ENCODE data around the gene CHST4.
"Not testable (repeated sequence)": the region's sequence is repeated elsewhere in the genome, so short reads cannot be mapped to it uniquely, and the experiment has no call there.

CHST4 gene

DNA sequence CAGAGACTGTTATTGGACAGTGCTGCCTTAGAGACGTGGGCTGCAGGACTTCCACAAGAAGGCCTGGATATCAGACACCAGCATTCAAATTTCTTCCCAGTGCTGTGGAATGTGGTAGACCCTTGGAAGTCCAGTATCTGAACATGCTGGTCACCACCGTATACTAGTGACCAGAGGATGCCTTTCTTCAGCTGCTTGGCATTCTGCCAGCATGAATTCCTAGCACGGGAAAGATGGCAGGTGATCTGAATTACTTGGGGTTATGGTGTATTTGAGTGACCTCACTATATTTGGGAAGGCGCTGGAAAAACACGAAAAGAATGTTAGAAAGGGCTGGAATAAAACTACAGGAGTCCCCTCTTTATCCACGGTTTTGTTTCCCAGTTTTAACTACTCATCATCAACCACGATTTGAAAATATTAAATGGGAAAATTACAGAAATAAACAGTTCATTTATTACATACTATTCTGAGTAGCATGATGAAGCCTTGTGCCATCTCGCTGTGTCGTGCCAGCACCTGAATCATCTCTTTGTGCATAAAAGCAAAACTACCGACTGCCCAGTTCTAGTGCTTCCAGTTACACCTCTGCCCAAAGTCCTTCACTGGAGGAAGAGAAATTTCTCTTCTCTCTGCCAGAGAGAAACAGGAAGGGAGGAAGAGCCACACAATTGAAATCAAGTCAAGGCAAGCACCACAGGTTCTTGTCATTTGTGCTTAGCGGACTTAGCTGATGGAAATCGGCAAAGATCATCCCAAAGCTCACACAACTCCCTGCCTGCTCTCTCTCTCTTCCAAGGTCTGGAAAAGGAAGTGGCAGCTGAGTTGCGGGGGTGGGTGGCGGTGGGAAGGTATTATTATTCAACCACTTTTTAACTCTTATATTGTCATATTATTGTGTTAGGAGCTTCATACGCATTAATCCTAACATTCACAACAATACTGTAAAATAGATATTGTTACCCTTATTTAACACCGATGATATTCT, 1.4 kb upstream of the CHST4 start:
- no peak for DNase-seq

DNA sequence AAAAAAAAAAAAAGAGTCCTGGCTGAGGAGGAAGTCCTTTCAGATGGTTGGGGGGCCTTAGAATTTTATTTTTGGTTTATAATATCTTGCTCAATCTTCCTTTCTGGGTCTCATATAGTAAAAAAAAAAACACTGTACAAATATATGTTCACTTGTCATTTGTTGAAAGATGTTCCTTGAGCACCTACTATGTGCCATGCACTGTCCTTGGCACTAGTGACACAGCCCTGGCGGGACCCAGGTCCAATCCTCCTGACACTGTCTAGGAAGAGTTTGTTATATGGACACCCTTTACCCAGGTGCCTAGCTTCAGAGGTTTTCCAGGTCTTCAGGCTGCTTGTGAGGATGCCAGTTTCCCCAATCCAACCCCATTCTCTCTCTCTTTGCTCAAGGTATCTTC, 2.0 kb downstream of the CHST4 start:
- no peak for DNase-seq

DNA sequence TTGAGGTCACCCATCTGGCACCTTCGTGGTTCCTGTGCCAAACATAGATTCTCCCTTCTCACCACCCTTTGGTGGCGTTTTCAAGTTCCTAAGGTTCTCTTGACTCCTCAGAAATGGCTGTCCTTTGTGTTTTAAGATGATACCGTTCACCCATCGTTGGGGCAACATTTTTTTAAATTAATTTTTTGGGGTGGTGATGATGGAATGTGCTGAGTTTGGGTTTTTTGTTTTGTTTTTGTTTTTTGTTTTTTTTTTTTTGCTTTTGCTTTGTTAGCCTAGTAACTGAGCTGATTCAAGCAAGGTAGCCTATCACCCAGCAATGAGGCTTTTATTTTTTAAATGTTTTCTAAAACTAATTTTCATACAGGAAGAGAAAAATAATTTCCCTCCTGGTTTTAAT, 2.6 kb downstream of the CHST4 start:
- DNase-seq, result no peak

DNA sequence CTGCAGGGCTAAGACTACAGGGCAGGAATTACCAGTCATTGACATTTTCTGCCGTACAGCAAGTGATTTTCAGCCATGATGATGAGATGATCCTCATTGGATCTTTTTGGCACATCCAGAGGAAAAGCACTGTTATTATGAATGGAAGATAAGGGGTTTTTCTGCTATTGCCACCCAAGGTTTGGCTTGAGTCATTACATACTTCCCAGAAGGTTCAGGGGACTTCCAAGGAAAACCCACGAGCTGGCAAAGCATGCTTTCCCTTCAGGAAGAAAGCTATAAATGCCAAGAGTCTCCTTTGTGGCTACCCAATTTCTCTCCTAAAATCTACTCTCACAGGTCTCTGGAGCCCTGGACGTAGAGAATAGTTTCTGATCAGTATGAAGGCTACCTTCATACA, 6.1 kb downstream of the CHST4 start:
- DNase-seq, result no peak

DNA sequence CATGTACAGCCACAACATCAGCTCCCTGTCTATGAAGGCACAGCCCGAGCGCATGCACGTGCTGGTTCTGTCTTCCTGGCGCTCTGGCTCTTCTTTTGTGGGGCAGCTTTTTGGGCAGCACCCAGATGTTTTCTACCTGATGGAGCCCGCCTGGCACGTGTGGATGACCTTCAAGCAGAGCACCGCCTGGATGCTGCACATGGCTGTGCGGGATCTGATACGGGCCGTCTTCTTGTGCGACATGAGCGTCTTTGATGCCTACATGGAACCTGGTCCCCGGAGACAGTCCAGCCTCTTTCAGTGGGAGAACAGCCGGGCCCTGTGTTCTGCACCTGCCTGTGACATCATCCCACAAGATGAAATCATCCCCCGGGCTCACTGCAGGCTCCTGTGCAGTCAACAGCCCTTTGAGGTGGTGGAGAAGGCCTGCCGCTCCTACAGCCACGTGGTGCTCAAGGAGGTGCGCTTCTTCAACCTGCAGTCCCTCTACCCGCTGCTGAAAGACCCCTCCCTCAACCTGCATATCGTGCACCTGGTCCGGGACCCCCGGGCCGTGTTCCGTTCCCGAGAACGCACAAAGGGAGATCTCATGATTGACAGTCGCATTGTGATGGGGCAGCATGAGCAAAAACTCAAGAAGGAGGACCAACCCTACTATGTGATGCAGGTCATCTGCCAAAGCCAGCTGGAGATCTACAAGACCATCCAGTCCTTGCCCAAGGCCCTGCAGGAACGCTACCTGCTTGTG, 10.7 kb downstream of the CHST4 start:
- no peak for DNase-seq

DNA sequence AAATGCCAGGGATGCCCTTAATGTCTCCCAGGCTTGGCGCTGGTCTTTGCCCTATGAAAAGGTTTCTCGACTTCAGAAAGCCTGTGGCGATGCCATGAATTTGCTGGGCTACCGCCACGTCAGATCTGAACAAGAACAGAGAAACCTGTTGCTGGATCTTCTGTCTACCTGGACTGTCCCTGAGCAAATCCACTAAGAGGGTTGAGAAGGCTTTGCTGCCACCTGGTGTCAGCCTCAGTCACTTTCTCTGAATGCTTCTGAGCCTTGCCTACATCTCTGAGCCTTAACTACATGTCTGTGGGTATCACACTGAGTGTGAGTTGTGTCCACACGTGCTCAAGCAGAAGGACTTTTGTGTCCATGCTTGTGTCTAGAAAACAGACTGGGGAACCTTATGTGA, 11.4 kb downstream of the CHST4 start:
- peak in 1 of 2 experiments; percentile 36 for DNase-seq

DNA sequence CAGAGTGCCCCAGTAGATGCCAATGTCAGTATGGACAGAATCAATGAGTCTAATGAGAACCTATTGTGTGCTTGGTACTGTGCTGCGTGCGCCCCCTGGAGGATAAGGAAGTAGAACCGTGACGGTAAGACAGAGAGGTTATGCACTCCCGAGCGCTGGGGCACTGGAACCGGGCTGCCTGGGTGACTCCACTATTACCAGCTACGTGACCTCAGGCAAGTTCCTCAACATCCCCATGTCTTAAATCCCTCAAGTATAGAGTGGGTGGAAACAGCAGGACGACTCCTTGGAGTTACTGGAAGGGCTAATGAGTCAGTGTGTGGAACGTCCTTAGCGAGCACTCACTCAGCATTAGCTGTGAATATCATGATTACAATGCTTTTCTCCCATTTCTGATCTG, 16.2 kb downstream of the CHST4 start:
- DNase-seq, result peak in 1 of 2 experiments; percentile 3

DNA sequence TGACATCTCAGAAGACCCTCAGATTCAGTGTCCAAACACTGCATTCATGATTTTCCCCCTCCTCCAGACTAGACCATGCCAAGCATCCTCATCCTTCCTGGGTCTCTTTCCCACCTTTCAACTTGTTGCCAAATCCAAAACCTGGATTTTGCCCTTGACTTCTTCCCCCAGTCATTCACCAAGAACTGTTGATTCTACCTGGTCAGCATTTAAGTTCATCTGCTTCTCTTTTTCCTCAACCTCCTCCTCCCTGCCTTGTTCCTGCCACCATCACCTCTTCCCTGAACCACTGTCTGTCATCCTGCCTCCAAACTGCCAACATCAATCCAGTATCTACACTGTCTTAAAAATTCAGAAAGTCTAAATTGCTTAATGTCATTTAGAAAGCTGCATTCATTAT, 20.9 kb downstream of the CHST4 start:
- no peak for DNase-seq

DNA sequence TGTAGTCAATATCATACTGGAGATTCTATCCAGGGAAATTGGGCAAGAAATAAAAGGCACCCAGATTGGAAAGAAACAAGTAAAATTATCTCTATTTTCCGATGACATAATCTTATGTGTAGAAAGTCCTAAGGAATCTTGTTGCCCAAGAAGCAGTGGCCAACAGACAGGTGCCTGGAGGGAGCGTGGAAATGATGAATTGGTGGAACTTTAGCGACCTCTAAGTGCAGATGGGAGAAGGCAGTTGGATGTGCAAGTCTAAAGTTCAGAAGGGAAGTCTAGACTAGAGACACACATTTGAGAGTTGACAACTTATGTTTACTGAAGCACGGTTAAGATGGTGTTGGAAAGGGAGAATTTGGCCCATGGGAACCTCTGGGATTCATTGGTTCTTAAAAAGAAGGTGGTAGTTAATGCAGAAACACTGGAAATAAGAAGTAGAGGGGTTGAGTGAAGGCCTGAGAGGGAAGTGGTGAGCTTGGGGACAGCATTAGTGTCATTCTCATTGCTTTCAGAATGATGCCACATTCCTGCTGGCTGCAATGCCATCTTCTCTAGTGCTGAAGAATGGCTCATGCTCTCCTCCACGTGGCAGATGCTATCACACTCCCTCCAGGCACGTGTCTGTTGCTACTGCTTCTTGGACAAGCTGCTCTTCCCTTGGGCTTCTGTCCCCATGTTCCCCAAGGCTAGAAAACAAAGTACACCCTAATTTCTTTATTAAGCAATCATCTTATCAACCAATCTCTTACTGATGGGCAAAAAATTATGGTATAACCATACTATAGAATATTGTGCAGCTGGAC, 26.7 kb downstream of the CHST4 start:
- no peak for DNase-seq

DNA sequence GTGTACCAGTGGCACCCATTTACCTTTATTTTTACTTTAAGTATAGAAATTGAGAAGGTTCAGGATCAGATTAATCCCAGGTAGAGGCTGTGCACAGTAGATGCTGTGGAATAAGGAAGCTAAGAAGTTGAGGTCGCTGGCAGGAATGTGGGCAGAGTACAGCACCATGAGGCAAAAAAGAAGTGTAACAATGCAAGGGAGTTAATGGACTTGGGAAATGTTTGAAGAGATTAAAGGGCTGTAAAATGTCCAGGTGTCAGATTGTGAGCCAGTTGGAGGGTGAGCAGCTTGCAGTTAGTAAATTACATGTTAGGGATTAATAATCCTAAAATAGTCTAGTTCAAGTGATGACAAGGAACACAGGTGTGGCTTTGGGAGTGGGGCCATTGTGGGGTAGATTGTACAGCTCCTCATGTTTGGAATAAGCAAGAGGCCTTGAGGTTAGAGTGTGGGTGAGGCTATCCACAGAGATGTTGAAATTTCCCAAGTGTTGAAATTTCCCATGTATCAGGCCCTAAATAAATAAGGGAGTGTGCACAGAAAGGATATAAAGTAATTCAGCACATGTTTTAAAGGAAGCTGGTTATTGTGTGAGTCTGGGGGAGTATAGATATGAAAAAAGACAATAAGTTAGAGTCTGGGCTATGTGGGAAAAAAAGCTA, 29.1 kb downstream of the CHST4 start:
- no peak for DNase-seq

DNA sequence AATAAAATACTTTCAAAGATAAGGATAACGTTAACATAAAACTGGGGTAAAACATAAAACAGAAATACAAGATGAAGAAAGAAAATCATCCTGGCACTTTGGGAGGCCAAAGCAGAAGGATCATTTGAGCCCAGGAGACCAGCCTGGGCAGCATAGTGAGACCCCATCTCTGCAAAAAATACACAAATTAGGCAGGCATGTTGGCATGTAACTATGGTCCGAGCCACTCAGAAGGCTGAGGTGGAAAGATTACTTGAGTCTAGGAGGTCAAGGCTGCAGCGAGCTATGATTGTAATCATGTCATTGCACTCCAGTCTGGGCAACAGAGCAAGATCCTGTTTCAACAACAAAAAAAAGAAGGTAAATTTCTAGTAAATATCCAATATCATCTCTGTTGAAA, 31.1 kb downstream of the CHST4 start:
- no peak for DNase-seq

DNA sequence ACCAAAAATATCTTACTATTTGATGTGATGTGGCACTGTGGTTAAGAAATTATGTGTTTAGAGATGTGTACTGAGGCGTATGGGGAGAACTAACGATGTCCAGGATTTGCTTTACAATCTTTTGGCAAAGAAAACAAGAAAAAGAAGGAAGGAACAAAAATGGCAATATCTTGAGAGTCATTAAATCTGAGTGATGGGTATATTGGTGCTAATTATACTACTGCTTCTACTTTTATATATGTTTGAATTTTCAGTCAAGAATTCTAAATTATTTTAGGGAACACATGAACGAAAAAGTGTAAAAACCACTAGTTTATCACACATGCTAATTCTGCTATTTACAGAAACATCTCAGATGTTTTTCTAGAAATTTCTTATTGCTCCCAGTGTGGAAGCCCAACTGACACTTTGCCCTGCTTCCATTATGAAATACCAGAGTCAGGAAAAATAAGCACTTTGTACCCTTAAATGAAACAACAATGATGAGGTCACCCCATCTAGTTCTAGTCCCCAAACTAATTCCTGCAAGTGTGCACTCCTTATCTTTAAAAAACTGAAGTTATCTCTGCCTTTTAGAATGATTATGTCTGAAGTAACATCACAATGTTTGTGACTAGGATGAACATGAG, 31.8 kb downstream of the CHST4 start:
- DNase-seq, result no peak

DNA sequence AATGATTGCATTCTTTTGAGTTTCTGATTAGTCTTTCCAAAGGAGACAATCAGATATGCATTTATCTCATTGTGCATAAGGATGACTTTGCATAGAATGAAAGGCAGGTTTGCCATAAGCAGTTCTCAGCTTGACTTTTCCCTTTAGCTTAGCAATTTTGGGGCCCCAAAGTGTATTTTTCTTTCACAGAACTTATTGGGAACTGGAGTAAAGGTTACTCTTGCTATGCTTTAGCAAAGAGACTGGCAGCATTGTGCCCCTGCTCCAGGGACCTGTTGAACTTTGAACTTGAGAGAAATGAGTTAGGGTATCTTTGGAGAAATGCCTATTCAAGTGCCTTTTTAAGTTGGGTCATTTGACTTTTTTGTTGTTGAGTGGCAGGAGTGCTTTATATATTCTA, 33.6 kb downstream of the CHST4 start:
- no peak for DNase-seq

DNA sequence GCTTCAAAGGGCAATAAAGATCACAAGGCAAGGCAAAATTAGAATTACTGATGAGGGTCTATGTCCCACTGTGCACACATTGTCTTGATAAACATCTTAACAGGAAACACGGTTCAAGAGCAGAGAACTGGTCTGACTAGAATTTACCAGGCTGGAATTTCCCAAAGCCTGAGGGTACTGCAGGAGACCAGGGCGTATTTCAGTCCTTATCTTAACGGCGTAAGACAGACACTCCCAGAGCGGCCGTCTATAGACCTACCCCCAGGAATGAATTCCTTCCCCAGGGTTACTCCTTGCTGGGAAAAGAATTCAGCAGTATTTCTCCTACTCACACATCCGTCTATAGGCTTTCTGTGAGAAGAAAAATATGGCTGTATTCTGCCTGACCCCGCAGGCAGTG, 35.7 kb downstream of the CHST4 start:
- DNase-seq, result not testable (repeated sequence)

DNA sequence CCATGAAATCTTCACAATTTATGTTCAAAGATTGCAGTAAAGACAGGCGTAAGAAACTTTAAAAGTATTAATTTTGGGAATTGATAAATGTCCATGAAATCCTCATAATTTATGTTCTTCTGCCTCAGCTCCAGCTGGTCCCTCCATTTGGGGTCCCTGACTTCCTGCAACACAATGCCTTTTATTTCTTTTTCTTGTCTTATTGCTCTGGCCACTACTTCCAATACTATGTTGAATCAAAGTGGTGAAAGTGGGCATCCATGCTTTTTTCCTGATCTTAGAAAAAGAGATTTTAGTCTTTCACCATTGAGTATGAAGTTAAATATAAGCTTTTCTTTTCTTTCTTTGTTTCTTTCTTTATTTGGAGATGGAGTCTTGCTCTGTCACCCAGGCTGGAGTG, 36.3 kb downstream of the CHST4 start:
- no peak for DNase-seq

DNA sequence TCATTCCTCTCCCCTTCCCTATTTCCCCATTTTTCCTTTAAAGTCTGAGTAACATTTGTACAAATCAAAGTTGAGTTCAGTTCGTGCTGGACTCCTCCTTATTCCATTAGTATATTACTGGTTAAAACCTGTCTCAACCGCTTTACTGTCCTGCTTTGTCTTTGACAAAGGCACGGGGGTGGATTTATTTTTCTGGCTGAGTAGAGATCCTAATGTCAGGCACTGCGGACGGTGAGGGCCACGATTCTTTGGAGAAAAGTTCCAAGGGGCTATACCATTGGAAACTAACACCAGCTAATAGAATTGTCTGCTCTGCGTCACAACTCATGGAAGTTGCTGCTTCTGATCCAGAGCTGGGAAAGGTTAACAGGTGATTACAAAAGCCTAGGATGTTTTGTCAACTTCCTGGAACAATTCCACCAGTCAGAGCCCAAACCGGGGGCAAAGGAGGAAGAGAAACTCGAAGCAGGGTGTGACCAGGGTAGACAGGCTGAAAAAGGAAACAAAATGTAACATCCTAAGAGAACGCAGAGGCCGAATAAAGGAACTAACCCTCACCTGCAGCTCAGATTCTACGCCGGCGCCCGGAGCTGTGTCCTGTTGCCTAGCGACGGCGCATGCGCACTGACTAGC, 38.2 kb downstream of the CHST4 start:
- DNase-seq, result no peak

DNA sequence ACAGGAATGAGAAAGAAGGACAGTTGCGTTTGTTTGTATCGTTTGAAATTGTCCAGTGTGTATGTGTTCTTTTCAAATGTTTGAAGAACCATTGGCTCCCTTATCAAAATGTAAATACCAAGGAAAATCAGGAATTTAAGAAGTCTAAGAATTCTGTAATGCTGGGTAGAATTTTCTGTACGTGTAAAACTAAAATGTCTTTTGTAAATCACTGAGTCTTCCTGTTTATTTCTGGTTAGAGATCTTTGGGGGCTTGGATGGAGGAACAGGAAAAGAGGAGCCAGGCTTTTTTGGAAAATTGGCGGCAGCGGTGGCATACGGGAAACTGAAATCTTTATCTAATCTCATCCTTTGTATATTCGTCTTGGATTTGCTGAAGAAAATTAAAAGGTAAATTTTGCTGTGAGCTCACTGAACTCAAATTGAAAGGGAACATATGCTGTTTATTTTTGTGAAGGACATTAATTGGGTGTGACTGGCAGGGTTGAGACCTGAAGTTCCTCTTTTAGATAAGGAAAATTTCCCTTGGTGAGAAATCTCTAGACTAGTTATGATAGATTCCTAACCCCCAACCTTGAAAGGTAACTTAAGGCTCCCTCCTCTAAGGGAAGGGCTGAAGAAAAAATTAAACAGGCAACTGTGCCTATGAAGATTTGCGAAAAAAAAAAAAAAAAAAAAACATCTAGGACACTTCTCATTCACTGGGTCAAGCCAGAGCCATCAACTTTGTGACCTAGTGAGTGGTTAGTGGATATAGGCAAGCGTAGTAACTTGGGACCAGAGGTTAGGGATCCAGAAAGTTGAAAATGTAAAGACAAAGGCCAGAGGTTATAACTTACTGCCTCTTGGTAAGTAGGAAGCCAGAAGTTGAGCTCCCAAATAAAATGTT, 39.8 kb downstream of the CHST4 start:
- no peak for DNase-seq

DNA sequence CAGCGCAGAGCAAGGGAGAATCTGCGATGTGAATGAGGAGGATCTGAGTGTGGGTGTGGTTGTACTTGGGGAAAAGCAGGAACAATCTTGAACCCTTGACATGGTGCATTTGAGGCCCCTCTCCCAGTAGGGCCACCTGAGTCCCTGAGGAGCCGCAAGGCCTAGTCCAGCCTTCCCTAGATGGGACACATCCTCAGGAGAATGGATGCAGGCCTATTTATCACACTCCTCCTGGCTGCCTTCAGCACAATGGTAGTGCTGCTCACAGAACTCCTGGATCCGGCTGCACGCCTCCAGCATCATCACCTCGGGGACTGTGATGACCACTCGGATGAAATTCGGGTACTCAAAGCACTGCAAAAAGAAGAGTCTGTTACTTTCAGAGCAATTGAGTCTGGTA, 41.7 kb downstream of the CHST4 start:
- no peak for DNase-seq

DNA sequence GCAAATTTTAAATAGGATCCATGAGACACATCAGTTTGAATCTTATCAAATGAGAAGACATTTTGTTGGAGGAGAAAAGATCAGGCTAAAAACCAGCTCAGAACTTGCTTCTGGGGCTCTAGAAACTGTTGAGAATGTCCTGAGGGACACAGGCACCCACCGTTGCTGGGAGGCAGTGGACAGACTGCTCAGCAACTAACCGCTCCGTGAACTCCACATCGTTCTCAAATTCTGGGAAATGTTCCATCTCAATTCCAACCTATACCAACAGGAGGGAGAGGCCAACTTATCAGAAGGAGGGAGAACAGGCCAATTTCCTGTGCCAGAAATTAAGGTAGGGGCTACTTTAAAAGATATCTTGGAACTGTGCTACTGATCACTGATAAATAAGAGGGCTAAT, 42.3 kb downstream of the CHST4 start:
- no peak for DNase-seq

DNA sequence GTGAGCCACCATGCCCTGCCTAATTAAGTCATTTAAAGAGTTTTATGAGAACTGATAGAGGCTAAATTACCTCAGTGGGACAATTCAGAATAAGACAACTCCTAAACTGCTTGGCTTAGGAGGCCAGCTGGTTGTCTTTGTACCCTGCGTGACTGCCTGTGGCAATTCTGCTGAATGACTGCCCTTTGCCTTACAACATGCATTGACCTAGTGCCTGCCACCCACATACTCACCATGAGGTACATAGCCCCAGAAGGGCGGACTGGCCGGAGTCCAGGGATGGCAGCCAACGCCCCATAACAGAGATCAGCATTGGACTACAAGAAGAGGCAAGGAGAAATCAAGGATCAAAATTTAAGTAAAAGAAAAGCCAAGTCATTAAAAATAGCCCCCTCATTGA, 43.4 kb downstream of the CHST4 start:
- DNase-seq, result no peak

DNA sequence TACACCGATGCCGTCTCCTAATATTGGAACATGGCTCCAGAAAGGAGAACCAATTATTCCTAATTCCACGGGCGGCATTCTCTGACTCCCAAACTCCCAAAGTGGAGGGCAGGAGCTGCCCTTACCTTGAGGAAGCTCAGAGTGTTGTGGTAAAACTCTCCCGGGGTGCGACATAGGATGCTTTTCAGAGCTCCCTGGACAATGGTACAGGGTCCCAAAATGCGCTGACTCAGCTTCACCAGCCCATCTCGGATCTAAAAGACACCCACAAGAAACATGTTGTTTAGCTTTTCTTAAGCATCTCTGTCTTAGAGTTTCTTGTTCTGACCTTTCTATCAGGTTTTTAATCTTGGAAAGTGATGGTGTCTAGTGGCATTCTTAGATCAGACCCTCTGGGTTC, 43.9 kb downstream of the CHST4 start:
- DNase-seq, result no peak
